ENCODE measurements around the gene RBFOX2. TPM values are rescaled to one million over a fixed set of nuclear protein-coding genes. Genes with fewer than 3 reads are reported as not detected.

The RBFOX2 gene
- total and polyA plus RNA-seq, 2 of the 13 experiments (the other 11 are each of a cell fraction or from before 2014, with no cell fraction given), result 37.3 to 40.4 TPM

GRCh38 chr22:35914665-35915476 is 113.8 kb downstream of the RBFOX2 start (continued):
- TF ChIP-seq ATF5 (CRISPR knock-in tag; IDR thresholded peaks at IDR 0.05; ENCODE audit: low read depth) (no peak), TRIM24 (CRISPR knock-in tag; IDR thresholded peaks at IDR 0.05) (no peak), CENPX (CRISPR knock-in tag; IDR thresholded peaks at IDR 0.05) (no peak), HMGXB3 (CRISPR knock-in tag; IDR thresholded peaks at IDR 0.05; ENCODE audit: borderline replicate concordance) (peak; percentile 99), GATAD2A (CRISPR knock-in tag; IDR thresholded peaks at IDR 0.05) (0 out of 2 replicates have a peak, but pooled peaks have one; percentile 33), ARNT (IDR thresholded peaks at IDR 0.05) (no peak), NCOA2 (CRISPR knock-in tag; IDR thresholded peaks at IDR 0.05) (no peak), ZNF574 (CRISPR knock-in tag; IDR thresholded peaks at IDR 0.05) (no peak), POLR2A (IDR thresholded peaks at IDR 0.05; ENCODE audit: insufficient read depth in 1 of 2, low read depth in 2 of 2, low read length in 2 of 2) (no peak), PREB (CRISPR knock-in tag; IDR thresholded peaks at IDR 0.05) (no peak), PLRG1 (conservative IDR thresholded peaks at IDR 0.05) (no peak)
- TF ChIP-seq, protein P1, sequence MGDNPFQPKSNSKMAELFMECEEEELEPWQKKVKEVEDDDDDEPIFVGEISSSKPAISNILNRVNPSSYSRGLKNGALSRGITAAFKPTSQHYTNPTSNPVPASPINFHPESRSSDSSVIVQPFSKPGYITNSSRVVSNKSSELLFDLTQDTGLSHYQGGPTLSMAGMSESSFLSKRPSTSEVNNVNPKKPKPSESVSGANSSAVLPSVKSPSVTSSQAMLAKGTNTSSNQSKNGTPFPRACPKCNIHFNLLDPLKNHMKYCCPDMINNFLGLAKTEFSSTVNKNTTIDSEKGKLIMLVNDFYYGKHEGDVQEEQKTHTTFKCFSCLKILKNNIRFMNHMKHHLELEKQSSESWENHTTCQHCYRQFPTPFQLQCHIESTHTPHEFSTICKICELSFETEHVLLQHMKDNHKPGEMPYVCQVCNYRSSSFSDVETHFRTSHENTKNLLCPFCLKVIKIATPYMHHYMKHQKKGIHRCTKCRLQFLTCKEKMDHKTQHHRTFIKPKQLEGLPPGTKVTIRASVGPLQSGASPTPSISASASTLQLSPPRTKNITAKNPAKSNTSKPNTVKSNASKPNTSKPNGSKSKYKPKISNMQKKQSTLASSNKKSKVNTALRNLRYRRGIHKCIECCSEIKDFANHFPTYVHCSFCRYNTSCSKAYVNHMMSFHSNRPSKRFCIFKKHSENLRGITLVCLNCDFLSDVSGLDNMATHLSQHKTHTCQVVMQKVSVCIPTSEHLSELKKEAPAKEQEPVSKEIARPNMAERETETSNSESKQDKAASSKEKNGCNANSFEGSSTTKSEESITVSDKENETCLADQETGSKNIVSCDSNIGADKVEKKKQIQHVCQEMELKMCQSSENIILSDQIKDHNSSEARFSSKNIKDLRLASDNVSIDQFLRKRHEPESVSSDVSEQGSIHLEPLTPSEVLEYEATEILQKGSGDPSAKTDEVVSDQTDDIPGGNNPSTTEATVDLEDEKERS (CRISPR knock-in tag; IDR thresholded peaks at IDR 0.05), result no peak
